GM12891 (cell line): ENCODE data around the gene LIN28A.

Source experiments
- POLR2A ChIP-seq: IDR thresholded peaks from 2 replicates; pipeline ENCODE4 v1.6.1; 2011; ENCODE audit warnings: low read depth, low read length, control low read depth
- POLR2AphosphoS5 ChIP-seq: IDR thresholded peaks from 2 replicates; pipeline ENCODE4 v1.6.1; 2011; ENCODE audit warnings: low read depth, low read length, control low read depth
- POU2F2 ChIP-seq: IDR thresholded peaks from 2 replicates; pipeline ENCODE4 v1.6.1; 2011; ENCODE audit warnings: low read depth, mild to moderate bottlenecking, control low read depth, low read length, moderate library complexity
- SPI1 ChIP-seq: IDR thresholded peaks from 2 replicates; pipeline ENCODE4 v1.6.1; 2011; ENCODE audit warnings: low read depth, low read length, control low read depth
- TAF1 ChIP-seq: IDR thresholded peaks from 2 replicates; pipeline ENCODE4 v1.6.1; 2011; ENCODE audit warnings: low read depth, low read length, control low read depth

GRCh38 chr1:26476958-26477357 lies 66.3 kb downstream of the LIN28A start:
- TF ChIP-seq POLR2A (no peak; the same call in 1 of the 2 replicates), POLR2AphosphoS5 (no peak), TAF1 (no peak), SPI1 (no peak), POU2F2 (no peak)
